ENCODE measurements around the gene PCDHGA1.
"Not testable (repeated sequence)": the region's sequence is repeated elsewhere in the genome, so short reads cannot be mapped to it uniquely, and the experiment has no call there.

The PCDHGA1 gene

DNA sequence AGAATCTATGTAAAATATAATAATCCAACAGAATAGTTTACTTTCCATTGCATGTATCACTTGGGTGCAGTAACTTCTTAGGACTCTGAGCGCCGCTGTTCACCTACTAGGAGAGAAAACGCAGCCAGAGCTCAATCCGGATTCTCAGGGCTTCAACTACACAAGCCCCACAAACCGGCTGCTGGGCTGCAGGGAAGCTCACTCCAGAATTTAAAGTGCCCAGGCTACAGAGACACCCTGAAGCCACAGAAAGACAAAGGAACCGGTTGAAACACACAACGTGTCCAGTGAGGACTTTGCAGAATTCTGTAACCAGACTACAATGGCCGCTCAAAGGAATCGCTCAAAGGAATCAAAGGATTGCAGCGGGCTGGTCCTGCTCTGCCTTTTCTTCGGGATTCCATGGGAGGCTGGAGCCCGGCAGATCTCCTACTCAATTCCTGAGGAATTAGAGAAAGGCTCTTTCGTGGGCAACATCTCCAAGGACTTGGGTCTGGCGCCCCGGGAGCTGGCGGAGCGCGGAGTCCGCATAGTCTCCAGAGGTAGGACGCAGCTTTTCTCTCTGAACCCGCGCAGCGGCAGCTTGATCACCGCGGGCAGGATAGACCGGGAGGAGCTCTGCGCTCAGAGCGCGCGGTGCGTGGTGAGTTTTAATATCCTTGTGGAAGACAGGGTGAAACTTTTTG lies 82.7 kb downstream of the PCDHGA1 start, which contains the start of gene PCDHGA10:
Gene PCDHGA10 (plus strand): TSS at position 134 of the 686 bp plus-strand sequence. CDS start 189 bp downstream, at position 323.
- DNase-seq: peak; percentile 47

DNA sequence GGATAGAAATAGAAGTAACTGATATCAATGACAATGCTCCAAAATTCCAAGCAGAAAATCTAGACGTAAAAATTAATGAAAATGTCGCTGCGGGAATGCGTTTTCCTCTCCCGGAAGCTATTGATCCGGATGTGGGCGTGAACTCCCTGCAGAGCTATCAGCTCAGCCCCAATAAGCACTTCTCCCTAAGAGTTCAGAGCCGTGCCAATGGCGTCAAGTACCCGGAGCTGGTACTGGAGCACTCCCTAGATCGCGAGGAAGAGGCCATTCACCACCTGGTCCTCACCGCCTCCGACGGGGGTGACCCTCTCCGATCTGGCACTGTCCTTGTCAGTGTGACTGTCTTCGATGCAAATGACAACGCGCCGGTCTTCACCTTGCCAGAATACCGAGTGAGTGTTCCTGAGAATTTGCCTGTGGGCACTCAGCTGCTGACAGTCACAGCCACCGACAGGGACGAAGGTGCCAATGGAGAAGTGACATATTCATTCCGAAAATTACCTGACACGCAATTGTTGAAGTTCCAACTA lies 83.3 kb downstream of the PCDHGA1 start:
- no peak for DNase-seq

DNA sequence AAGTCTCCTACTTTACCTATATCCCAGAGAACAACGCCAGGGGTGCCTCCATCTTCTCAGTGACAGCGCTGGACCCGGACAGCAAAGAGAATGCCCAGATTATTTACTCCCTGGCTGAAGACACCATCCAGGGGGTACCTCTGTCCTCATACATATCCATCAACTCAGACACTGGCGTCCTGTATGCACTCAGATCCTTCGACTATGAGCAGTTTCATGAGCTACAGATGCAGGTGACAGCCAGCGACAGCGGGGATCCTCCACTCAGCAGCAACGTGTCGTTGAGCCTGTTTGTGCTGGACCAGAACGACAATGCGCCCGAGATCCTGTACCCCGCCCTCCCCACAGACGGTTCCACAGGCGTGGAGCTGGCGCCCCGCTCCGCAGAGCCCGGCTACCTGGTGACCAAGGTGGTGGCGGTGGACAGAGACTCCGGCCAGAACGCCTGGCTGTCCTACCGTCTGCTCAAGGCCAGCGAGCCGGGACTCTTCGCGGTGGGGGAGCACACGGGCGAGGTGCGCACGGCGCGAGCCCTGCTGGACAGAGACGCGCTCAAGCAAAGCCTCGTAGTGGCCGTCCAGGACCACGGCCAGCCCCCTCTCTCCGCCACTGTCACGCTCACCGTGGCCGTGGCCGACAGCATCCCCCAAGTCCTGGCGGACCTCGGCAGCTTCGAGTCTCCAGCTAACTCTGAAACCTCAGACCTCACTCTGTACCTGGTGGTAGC lies 84.4 kb downstream of the PCDHGA1 start:
- not testable (repeated sequence) for DNase-seq

DNA sequence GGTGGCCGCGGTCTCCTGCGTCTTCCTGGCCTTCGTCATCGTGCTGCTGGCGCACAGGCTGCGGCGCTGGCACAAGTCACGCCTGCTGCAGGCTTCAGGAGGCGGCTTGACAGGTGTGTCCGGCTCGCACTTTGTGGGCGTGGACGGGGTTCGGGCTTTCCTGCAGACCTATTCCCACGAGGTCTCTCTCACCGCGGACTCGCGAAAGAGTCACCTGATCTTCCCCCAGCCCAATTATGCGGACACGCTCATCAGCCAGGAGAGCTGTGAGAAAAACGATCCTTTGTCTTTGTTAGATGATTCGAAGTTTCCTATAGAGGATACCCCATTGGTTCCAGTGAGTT lies 84.9 kb downstream of the PCDHGA1 start:
- not testable (repeated sequence) for DNase-seq

DNA sequence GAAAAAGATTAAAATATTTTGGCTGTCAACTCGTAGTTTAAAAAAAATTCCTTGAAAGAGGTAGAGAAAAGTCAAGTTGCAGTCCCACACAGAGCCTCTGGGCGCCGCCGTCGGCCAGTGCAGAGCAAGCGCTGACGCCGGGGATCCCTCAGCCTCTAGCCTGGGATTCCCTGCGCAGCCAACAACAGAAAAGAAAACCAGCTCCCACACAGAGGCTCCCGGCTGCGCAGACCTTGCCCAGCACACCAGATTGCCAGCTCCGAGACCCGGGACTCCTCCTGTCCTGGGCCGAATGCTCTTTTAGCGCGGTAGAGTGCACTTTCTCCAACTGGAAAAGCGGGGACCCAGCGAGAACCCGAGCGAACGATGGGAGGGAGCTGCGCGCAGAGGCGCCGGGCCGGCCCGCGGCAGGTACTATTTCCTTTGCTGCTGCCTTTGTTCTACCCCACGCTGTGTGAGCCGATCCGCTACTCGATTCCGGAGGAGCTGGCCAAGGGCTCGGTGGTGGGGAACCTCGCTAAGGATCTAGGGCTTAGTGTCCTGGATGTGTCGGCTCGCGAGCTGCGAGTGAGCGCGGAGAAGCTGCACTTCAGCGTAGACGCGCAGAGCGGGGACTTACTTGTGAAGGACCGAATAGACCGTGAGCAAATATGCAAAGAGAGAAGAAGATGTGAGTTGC lies 87.3 kb downstream of the PCDHGA1 start, which contains the start of gene PCDHGB7:
Gene PCDHGB7 (plus strand): TSS at position 184 of the 679 bp plus-strand sequence. CDS start 183 bp downstream, at position 367.
- peak; percentile 27 for DNase-seq

GRCh38 chr5:141419074-141419880 lies 89.0 kb downstream of the PCDHGA1 start:
- no peak for DNase-seq

DNA sequence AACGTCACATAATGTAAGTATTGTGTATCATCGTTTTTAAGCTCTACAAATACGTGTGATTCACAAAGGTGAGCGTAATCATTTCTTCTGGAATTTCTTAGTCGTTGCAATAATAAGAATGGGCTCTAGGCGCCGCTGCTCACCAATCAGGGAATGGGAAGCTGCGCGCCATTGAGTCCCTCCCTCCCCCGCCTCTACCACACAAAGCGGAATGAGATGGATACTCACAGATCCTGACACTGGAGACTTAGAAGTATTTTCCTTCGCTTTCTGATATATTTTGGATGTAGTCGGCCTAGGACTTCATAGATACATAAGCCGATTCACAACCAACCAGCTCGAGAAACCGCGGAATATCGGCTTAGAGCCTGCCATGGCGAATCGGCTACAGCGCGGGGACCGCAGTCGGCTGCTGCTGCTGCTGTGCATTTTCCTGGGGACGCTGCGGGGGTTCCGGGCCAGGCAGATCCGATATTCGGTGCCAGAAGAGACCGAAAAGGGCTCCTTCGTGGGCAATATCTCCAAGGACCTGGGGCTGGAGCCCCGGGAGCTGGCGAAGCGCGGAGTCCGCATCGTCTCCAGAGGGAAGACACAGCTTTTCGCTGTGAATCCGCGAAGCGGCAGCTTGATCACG lies 90.7 kb downstream of the PCDHGA1 start, which contains the start of gene PCDHGA11:
Gene PCDHGA11 (plus strand): TSS at position 197 of the 634 bp plus-strand sequence. CDS start 177 bp downstream, at position 374.
- DNase-seq: peak; percentile 9

- DNase-seq: no peak
These were observed 91.2 kb downstream of the PCDHGA1 start for GRCh38 chr5:141421489-141421855.

DNA sequence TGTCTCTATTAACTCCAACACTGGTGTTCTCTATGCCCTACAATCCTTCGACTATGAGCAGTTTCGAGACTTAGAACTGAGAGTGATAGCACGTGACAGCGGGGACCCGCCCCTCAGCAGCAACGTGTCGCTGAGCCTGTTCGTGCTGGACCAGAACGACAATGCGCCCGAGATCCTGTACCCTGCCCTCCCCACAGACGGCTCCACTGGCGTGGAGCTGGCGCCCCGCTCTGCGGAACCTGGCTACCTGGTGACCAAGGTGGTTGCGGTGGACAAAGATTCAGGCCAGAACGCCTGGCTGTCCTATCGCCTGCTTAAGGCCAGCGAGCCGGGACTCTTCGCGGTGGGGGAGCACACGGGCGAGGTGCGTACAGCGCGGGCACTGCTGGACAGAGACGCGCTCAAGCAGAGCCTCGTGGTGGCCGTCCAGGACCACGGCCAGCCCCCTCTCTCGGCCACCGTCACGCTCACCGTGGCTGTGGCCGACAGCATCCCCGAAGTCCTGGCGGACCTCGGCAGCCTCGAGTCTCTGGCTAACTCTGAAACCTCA lies 92.5 kb downstream of the PCDHGA1 start:
- DNase-seq: no peak

DNA sequence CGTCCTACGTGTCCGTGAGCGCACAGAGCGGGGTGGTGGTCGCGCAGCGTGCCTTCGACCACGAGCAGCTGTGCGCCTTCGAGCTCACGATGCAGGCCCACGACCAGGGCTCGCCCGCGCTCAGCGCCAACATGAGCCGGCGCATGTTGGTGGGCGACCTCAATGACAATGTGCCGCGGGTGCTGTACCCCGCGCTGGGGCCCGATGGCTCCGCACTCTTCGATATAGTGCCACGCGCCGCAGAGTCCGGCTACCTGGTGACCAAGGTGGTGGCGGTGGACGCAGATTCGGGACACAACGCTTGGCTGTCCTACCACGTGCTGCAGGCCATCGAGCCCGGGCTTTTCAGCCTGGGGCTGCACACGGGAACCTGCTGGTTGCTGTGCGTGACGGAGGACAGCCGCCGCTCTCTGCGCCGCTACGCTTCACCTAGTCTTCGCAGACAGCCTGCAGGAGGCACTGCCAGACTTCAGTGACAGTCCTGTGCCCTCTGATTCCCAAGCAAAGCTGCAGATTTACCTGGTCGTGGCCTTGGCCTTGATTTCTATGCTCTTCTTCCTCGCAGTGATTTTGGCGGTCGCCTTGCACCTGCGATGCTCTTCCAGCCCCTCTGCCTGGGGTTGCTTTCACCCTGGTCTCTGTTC lies 97.6 kb downstream of the PCDHGA1 start:
- DNase-seq: no peak

DNA sequence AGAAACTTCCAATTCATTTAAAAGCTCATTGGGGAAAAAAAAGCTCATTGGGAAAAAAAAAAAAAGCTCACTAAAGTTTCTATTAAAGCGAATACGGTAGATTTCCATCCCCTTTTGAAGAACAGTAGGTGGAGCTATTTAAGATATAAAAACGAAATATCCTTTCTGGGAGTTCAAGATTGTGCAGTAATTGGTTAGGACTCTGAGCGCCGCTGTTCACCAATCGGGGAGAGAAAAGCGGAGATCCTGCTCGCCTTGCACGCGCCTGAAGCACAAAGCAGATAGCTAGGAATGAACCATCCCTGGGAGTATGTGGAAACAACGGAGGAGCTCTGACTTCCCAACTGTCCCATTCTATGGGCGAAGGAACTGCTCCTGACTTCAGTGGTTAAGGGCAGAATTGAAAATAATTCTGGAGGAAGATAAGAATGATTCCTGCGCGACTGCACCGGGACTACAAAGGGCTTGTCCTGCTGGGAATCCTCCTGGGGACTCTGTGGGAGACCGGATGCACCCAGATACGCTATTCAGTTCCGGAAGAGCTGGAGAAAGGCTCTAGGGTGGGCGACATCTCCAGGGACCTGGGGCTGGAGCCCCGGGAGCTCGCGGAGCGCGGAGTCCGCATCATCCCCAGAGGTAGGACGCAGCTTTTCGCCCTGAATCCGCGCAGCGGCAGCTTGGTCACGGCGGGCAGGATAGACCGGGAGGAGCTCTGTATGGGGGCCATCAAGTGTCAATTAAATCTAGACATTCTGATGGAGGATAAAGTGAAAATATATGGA lies 100.2 kb downstream of the PCDHGA1 start, which contains the start of gene PCDHGA12:
Gene PCDHGA12 (plus strand): TSS at position 176 of the 782 bp plus-strand sequence. CDS start 253 bp downstream, at position 429.
- no peak for DNase-seq

- no peak for DNase-seq
These were observed 101.0 kb downstream of the PCDHGA1 start for GRCh38 chr5:141431286-141431685.

DNA sequence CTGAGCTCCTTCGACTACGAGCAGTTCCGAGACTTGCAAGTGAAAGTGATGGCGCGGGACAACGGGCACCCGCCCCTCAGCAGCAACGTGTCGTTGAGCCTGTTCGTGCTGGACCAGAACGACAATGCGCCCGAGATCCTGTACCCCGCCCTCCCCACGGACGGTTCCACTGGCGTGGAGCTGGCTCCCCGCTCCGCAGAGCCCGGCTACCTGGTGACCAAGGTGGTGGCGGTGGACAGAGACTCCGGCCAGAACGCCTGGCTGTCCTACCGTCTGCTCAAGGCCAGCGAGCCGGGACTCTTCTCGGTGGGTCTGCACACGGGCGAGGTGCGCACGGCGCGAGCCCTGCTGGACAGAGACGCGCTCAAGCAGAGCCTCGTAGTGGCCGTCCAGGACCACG lies 102.0 kb downstream of the PCDHGA1 start:
- not testable (repeated sequence) for DNase-seq

DNA sequence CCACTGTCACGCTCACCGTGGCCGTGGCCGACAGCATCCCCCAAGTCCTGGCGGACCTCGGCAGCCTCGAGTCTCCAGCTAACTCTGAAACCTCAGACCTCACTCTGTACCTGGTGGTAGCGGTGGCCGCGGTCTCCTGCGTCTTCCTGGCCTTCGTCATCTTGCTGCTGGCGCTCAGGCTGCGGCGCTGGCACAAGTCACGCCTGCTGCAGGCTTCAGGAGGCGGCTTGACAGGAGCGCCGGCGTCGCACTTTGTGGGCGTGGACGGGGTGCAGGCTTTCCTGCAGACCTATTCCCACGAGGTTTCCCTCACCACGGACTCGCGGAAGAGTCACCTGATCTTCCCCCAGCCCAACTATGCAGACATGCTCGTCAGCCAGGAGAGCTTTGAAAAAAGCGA lies 102.4 kb downstream of the PCDHGA1 start:
- DNase-seq: not testable (repeated sequence)

DNA sequence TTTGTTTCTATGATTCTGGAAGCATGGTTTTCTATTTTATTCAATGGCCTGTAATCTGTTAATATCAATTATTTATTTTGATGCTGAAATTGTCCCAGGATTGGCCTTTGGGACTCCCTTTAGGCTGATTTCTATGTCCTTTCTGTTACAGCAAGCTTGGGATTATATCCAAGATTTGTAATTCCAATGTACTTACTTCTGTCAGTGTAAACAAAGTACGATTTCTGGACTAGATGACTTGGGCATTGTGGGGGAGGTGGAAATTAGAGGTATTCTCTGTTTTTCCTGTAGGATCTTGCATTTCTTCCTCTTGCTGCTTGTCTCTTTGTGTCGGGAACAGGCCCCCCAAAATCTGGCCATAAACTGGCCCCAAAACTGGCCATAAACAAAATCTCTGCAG lies 103.7 kb downstream of the PCDHGA1 start:
- no peak for DNase-seq

GRCh38 chr5:141437221-141437620 lies 106.9 kb downstream of the PCDHGA1 start:
- no peak for DNase-seq

DNA sequence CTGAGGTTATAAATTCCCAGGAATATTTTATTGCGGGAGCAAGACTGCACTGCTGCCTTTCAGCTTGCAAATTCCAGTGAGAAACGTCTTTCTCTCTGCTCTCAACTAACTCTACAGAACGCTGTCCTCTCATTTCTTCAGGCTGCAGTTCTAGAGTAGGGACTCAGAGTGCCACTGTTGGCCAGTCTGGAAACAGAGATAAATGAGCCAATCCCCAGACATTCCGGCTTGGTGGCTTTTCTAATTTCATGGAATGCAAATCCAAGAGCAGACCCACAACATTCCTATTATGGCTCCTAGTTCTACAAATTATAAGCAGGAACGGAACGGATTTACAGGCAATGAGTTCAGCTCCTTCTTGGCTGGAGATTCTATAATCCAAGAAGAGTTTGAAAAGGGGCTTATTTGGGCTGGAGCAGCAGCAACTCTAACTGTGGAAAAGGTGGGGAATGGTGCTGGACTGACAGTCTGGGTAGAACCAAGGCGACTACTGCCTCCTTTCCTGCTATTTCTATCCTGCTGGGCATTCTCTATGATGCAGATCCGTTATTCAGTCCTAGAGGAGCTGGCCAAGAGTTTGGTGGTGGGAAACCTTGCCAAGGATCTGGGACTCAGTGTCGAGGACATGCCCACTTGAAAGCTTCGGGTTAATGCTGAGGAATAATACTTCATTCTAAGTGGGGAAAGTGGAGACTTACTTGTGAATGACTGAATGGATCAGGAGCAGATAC lies 109.3 kb downstream of the PCDHGA1 start:
- DNase-seq: no peak

DNA sequence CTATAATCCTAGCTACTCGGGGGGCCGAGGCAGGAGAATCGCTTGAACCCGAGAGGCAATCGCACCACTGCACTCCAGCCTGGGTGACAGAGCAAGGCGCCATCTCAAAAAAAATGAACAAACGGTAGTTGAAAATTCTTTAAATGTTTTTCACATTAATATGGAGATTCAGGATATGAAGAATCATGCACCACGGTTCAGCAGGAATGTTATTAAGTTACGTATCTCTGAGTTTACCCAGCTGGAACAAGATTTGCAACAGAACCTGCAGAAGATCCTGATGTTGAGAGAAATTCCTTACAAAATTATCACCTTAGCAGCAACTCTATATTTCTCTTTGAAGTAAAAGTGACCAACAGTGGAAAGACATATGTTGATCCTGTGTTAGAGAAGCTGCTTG lies 110.0 kb downstream of the PCDHGA1 start:
- no peak for DNase-seq

- no peak for DNase-seq
These were observed 111.4 kb downstream of the PCDHGA1 start for GRCh38 chr5:141441571-141442170.
